GM19452 (cell line): ENCODE data around the gene ATXN2.
"Not testable (repeated sequence)": the region's sequence is repeated elsewhere in the genome, so short reads cannot be mapped to it uniquely, and the experiment has no call there.

ENCODE experiments used
- ATAC-seq: cut with Tn5 transposase; IDR thresholded peaks from one replicate; pipeline ENCODE4 v1.9.1; 2021; ENCODE audit not compliant: unreplicated experiment

ATXN2 gene

DNA sequence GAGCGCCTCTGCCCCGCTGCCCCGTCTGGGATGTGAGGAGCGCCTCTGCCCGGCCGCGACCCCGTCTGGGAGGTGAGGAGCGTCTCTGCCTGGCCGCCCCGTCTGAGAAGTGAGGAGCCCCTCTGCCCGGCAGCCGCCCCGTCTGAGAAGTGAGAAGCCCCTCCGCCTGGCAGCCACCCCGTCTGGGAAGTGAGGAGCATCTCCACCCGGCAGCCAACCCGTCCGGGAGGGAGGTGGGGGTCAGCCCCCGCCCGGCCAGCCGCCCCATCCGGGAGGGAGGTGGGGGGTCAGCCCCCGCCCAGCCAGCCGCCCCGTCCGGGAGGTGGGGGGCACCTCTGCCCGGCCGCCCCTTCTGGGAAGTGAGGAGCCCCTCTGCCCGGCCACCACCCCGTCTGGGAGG, 91.9 kb downstream of the ATXN2 start:
- not testable (repeated sequence) for ATAC-seq

GRCh38 chr12:111506260-111506659, 92.9 kb downstream of the ATXN2 start:
- no peak for ATAC-seq

DNA sequence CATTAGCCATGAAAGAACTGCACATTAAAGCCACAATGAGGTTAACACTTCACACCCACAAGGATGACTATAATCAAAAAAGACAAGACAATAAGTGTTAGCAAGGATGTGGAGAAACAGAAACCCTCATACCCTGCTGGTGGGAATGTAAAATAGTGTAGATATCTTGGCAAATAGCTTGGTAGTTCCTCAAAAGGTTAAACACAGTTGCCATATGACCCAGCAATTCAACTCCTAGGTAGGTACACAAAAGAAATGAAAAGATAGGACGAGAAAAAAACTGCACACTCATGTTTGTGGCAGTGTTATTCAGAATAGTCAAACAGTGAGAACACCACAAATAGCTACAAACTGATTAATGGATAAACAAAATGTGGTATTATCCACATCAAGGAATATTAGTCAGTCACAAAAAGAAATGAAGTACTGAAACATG, 93.5 kb downstream of the ATXN2 start:
- ATAC-seq: no peak

DNA sequence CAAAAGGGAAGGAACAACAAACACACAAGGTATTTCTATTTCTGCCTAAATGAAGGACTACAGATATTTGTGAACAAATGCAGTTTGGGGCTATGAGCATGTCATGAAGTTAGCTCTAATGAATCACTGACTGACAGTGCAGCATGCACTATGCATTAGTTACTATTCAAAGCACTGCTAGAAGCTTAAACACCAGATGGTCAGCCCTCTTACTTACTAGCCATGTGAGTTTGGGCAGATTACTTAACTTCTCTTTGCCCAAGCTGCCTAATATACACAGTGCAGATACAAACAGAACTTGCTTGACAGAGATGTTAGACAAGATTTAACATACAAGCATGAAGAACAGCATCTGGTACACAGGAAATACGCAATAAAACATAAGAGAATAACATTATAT, 96.0 kb downstream of the ATXN2 start:
- no peak for ATAC-seq

DNA sequence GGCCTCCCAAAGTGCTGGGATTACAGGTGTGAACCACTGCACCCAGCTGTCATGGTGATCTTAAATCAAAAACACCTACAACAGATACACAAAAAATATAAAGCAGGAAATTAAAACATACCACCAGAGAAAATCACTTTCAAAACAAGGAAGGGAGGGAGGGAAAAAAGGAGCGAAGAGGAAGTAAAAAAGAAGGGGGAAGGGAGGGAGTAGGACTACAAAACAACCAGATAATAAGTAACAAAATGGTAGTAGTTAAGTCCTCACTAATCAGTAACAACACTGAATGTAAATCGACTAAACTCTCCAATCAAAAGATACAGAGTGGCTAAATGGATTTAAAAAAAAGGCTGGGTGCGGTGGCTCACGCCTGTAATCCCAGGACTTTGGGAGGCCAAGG, 104.4 kb downstream of the ATXN2 start:
- no peak for ATAC-seq

GRCh38 chr12:111492979-111493378, 106.1 kb downstream of the ATXN2 start:
- not testable (repeated sequence) for ATAC-seq

GRCh38 chr12:111488798-111489197, 110.3 kb downstream of the ATXN2 start:
- no peak for ATAC-seq

- ATAC-seq: no peak
Measured at GRCh38 chr12:111488271-111488670, 110.8 kb downstream of the ATXN2 start.

- ATAC-seq: no peak
Measured at GRCh38 chr12:111482462-111482861, 116.7 kb downstream of the ATXN2 start.

DNA sequence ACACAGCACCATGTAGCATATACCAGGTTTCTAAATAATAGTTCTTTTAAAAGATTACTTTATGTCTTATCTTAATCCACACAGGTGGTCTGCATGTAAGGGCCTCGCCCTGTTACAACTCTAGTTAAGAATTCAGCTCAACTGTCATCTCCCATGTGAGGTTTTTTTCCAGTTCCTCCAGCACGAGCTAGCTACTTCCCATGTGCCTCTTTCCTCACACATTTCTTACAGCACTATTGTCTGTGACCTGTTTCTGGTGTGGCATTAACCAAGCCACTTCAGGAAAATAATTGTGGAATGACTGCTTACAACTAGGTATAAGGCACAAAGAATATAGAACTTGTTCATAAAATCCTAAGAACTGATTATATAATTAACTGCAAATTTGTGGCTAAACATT, 127.9 kb downstream of the ATXN2 start:
- no peak for ATAC-seq

DNA sequence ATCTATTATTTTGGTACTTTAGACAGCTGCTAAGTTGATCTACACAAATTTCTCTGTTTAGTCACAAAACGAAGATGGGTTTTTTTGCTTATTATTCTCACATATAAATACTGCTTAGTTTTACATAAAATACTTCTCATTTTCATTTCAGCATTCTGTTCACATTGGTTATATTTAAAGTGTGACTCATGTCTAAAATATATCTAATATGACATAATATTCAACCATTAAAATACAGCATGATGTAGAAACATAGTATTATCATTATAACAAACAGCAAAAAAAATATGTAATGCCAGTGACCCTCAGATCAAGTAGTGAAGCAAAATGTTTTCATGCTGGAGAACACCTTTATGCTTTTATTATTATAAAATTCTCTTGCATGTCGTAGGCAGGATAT, 129.7 kb downstream of the ATXN2 start:
- ATAC-seq: no peak

DNA sequence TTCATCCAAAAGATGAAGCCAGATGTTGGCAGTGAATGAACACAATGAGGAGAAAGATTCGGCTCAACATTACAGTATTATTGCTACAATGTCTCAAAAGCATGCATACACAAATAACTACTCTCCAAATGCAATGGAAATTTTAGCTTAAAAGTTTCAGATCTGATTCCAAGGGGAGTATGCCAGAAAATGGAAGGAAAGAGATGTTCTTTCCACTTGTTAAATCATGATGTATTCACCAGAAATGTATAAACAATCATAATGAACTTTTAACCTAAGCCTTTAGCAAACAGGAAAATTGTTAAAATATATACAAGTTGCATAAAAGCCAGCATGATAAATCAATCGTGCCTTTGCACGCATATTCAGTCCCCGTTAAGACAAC, 131.3 kb downstream of the ATXN2 start:
- ATAC-seq: no peak

GRCh38 chr12:111467092-111467856, 131.8 kb downstream of the ATXN2 start:
- ATAC-seq: no peak

DNA sequence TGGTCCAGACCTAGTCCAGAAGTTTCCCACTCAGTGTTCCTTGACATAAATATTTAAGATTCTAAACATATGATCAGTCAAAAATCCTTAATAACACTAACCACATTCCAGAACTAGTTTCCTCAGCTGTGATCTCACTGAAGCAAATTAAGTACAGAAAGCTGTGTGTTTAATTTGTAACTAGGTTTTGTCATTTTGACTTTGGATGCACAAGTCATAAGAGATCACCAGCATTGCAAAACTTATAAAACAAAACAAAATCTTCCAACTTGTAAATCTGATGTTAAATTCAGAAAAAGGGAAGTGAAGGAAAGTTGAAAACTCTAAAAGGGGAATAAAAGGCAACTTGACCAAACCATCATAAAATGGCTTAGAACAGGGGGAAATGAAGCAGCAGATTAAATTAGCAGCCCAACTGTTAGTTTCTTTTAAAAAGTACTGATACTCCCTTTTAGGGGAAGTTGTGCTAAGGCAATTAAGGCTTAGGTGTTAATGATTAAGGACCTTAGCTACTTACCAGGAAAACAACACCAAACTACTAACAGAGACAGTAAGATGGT, 136.8 kb downstream of the ATXN2 start:
- no peak for ATAC-seq

DNA sequence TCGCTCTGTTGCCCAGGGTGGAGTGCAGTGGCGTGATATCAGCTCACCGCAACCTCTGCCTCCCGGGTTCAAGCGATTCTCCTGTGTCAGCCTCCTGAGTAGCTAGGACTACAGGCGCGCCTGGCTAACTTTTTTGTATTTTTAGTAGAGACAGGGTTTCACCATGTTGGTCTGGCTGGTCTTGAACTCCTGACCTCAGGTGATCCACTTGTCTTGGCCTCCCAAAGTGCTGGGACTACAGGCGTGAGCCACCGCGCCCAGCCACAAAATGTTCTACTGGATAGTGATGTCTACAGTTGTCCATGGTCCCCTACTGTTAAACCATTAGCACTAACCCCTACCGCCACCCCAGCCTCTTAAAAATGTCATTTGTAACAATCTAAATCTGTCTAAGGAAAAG, 139.0 kb downstream of the ATXN2 start:
- not testable (repeated sequence) for ATAC-seq

DNA sequence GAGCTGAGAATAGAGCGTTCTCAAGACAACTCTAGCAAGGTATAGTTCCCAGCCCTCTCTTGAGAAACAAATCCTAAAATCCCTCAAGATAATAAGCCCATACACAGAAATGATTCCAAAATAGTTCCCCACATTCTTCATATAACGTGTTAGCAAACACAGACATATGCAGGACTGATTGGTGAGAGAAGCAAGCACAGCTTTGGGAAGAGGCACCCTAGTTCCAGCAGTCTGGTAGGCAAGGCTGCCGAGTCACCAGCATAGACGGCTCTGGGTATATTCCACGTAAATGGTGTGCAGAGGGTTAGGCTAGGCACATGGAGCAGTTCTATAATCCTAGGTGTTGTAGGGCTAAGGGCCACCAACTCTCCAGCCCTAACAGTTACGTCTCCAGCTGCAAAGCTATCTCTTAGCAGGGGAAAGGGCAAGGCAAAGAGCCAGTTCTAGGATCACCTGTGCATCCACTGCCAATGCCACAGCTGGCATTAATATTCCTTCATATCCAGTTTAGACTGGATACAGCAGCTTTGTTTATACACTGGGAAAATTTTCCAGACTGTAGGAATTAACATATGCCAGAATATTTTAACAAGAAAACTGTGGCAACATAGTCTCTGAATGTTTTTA, 140.5 kb downstream of the ATXN2 start:
- ATAC-seq: no peak

- no peak for ATAC-seq
Measured at GRCh38 chr12:111457577-111457976, 141.5 kb downstream of the ATXN2 start.

GRCh38 chr12:111457071-111457470, 142.0 kb downstream of the ATXN2 start:
- ATAC-seq: no peak

DNA sequence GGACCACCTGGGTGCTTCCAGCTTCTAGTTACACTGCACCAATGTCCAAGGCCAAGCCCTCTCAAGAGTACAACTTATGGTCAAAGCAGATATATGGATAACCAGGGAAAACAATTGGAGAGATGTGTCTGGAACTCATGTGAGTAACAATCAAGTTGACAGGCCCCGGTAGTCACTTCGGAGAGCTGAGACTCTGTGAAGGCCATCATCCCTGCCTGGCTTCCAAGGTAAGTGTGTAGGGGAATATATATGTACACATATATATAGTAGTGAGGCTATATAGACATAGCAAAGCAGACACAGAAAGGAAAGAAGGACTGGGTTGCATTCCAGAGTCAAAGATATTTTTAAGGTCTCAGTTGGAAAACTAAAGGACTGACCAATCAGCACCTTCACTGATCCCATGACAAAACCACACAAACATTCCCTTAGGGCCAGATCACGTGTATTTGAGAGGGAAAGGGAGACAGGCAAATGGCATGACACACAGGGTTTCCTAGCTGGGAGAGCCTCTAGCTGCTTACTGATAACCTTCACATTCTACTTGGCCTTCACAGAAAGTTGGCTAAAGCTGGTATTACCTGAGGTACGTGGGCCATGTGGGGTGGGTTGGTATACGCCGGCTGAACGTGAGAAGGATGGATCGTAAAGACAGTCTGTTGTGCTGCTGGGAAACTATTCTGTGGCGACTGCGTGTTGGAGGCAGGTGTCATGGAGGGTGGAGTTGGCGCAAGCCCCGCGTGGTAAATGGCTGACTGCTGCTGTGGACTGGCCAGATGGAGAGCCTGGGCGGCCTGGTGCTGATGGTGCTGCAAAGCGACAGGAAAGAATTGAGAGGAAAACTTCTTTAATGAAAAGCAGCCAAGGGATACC, 143.4 kb downstream of the ATXN2 start:
- no peak for ATAC-seq

DNA sequence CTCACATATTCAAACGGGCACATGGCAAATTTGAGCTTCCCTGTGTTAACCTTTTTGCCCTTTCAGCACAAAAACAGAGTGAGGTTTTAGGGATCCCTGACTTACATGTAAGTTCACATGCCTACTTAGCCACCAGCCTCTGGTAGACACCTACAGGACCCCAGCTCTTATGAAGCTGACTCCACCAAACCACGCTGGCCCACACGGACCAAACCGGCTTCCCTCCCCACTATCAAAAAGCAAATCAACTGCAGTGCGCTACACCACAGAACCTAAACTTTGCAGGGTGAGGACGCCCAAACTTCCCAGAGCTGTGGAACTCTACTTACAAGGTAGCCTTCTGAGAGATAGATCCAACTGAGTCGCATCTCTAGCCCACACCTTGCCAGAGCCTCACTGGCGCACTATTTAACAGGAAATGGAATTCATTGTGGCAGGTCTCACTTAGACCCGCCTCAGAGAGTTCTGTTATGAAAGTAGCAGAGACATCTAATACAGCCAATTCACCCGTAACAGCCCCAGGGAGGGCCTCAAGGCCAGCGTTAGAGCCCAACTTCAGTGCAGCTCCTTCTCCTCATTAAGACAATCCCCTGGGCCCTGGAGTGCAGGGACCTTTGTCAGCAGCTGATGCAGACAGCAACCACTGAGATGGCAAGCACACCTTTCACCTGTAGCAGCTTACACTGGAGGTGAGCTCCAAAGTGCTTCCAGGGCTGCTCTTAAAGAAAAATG, 144.2 kb downstream of the ATXN2 start:
- no peak for ATAC-seq

- no peak for ATAC-seq
Measured at GRCh38 chr12:111454311-111454710, 144.8 kb downstream of the ATXN2 start.
